VCaP (cell line): ENCODE data around the gene POR.
"Not testable (repeated sequence)": the region's sequence is repeated elsewhere in the genome, so short reads cannot be mapped to it uniquely, and the experiment has no call there.

Experiments
- H3K27ac ChIP-seq: fragments of 450-650 bp; 2 replicates; pipeline ENCODE4 v1.5.1; 2017
- CTCF ChIP-seq: fragments of 450-650 bp; conservative IDR thresholded peaks from 2 replicates; pipeline ENCODE4 v1.5.1; 2017; ENCODE audit warnings: mild to moderate bottlenecking, moderate library complexity

Gene POR

GRCh38 chr7:75889223-75889825 lies 25.6 kb upstream of the POR start:
- no peak overlapping the region for H3K27ac ChIP-seq
- no peak for TF ChIP-seq CTCF

- no peak overlapping the region for H3K27ac ChIP-seq
- no peak for TF ChIP-seq CTCF
These were observed 25.1 kb upstream of the POR start for GRCh38 chr7:75889826-75890225.

GRCh38 chr7:75891237-75891636 lies 23.7 kb upstream of the POR start:
- not testable (repeated sequence) for H3K27ac ChIP-seq

- no peak overlapping the region for H3K27ac ChIP-seq
- TF ChIP-seq CTCF: no peak
These were observed 23.0 kb upstream of the POR start for GRCh38 chr7:75891815-75892411.

- no peak for TF ChIP-seq CTCF
- no peak overlapping the region for H3K27ac ChIP-seq
These were observed 22.2 kb upstream of the POR start for GRCh38 chr7:75892634-75893272.

- no peak overlapping the region for H3K27ac ChIP-seq
- no peak for TF ChIP-seq CTCF
These were observed 18.1 kb upstream of the POR start for GRCh38 chr7:75896803-75897327.

GRCh38 chr7:75900617-75901315 lies 14.2 kb upstream of the POR start:
- TF ChIP-seq CTCF: no peak
- H3K27ac ChIP-seq: no peak overlapping the region
